ENCODE results near the gene BMS1. TPM values are rescaled to one million over a fixed set of nuclear protein-coding genes. Genes with fewer than 3 reads are reported as not detected.
"Not testable (repeated sequence)": the region's sequence is repeated elsewhere in the genome, so short reads cannot be mapped to it uniquely, and the experiment has no call there.

BMS1 gene
- total RNA-seq = 27.7 TPM in 2 replicates
- long read RNA-seq, full-length matches to known transcripts = 20 of 321 reads
- long read RNA-seq, partial matches to known transcripts = 266 of 321 reads
- long read RNA-seq, other reads (novel, unspliced or antisense) = 35 of 321 reads

DNA sequence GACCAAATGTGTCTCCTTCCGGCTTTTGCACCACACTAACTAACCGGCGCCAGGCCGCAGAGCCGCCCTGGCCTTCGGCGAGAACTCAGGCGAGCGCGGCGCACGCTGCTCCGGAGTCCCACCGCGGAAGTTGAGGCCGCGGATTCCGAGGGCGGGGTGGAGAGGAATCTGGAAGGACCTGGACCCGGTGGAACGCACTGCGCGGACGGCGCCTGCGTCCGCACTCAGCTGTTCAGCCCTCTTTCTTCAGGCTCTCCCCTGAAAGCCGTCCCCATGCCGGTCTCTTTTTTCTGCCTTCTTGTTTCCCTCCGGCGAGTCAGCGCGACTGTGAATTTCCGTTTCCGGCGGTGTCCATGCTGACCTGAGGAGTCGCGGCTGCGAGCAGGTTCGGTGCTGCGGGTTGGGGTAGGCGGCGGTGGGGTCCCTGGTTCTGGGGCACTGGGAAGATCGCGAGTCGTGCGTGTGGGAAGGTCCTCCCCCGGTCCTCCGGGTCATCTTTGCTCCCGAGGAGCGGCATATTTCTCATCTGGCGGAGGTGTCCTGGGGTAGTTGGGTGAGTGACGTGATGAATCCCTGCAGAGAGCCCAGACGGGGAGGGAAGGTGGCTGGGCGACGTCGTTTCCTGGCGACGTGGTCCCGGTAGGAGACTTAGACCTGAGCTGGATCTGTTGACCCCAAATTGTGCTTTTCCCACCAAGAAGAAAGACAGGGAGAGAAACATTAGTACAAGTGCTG, at the start of gene BMS1:
TSS of gene BMS1 (plus strand) at position 350 of the 735 bp plus-strand sequence. CDS start 1,600 bp downstream, outside the sequence.
- Mint-ChIP-seq H3K4me3 (peak within 1 kb of the TSS; percentile 98), H3K27me3 (ENCODE audit: low read depth) (peaks cover 35% of the 10 kb centered on the region), H3K27ac (ENCODE audit: unreplicated experiment) (peak within 1 kb of the TSS; percentile 98), H3K36me3 (ENCODE audit: low read depth) (peaks cover 4% of the 10 kb centered on the region), H3K9me3 (no peaks in the 10 kb centered on the region), H3K4me1 (peaks cover 19% of the 10 kb centered on the region)
- DNase-seq (ENCODE audit: low read depth, low spot score) = peak; percentile 84
- no peak for TF ChIP-seq CTCF (conservative IDR thresholded peaks at IDR 0.05)

DNA sequence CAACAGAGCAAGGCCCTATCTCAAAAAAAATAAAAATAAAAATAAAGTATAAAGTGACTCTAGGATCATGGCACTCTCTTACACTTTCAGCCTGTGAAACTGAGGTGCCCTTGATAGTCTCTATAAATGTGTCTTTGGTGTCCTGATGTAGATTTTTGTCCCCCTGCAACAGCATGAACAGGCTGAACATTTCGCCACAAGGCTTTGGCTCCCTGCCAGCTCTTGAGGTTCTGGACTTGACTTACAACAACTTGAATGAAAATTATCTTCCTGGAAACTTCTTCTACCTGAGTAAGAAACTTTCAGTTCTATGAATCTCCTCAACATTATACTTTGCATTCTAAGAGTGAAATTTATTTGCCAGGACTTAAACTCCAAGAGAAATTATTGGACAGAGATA, 48.1 kb upstream of the BMS1 start:
- peaks cover 2% of the 10 kb centered on the region for H3K27me3 Mint-ChIP-seq (ENCODE audit: low read depth)
- no peak for DNase-seq (ENCODE audit: low read depth, low spot score)
- no peaks in the 10 kb centered on the region for H3K4me1 Mint-ChIP-seq
- no peak overlapping the region for H3K27ac Mint-ChIP-seq (ENCODE audit: unreplicated experiment)
- TF ChIP-seq CTCF (conservative IDR thresholded peaks at IDR 0.05) = no peak
- H3K4me3 Mint-ChIP-seq = no peak overlapping the region
- H3K36me3 Mint-ChIP-seq (ENCODE audit: low read depth) = no peaks in the 10 kb centered on the region
- peaks cover 4% of the 10 kb centered on the region for H3K9me3 Mint-ChIP-seq

- Mint-ChIP-seq H3K4me3 (no peak overlapping the region), H3K4me1 (no peaks in the 10 kb centered on the region), H3K27me3 (ENCODE audit: low read depth) (peaks cover 8% of the 10 kb centered on the region), H3K9me3 (peaks cover 13% of the 10 kb centered on the region), H3K27ac (ENCODE audit: unreplicated experiment) (no peak overlapping the region), H3K36me3 (ENCODE audit: low read depth) (peaks cover 5% of the 10 kb centered on the region)
- no peak for DNase-seq (ENCODE audit: low read depth, low spot score)
- no peak for TF ChIP-seq CTCF (conservative IDR thresholded peaks at IDR 0.05)
These were observed 43.9 kb upstream of the BMS1 start for GRCh38 chr10:42738679-42739078.

GRCh38 chr10:42741536-42741935, 41.1 kb upstream of the BMS1 start:
- not testable (repeated sequence) for H3K4me1 Mint-ChIP-seq; H3K4me3 Mint-ChIP-seq; DNase-seq (ENCODE audit: low read depth, low spot score); H3K36me3 Mint-ChIP-seq (ENCODE audit: low read depth); H3K9me3 Mint-ChIP-seq; H3K27ac Mint-ChIP-seq (ENCODE audit: unreplicated experiment)
- peaks cover 10% of the 10 kb centered on the region for H3K27me3 Mint-ChIP-seq (ENCODE audit: low read depth)

- peaks cover 5% of the 10 kb centered on the region for H3K36me3 Mint-ChIP-seq (ENCODE audit: low read depth)
- no peak for TF ChIP-seq CTCF (conservative IDR thresholded peaks at IDR 0.05)
- H3K4me3 Mint-ChIP-seq = no peak overlapping the region
- peaks cover 10% of the 10 kb centered on the region for H3K9me3 Mint-ChIP-seq
- peaks cover 12% of the 10 kb centered on the region for H3K27me3 Mint-ChIP-seq (ENCODE audit: low read depth)
- no peak overlapping the region for H3K27ac Mint-ChIP-seq (ENCODE audit: unreplicated experiment)
- DNase-seq (ENCODE audit: low read depth, low spot score) = no peak
- no peaks in the 10 kb centered on the region for H3K4me1 Mint-ChIP-seq
These were observed 38.9 kb upstream of the BMS1 start for GRCh38 chr10:42743697-42744096.

GRCh38 chr10:42744134-42744701, 38.4 kb upstream of the BMS1 start:
- Mint-ChIP-seq H3K4me3 (no peak overlapping the region), H3K27ac (ENCODE audit: unreplicated experiment) (no peak overlapping the region), H3K36me3 (ENCODE audit: low read depth) (peaks cover 5% of the 10 kb centered on the region), H3K27me3 (ENCODE audit: low read depth) (peaks cover 17% of the 10 kb centered on the region), H3K9me3 (peaks cover 10% of the 10 kb centered on the region), H3K4me1 (no peaks in the 10 kb centered on the region)
- DNase-seq (ENCODE audit: low read depth, low spot score) = no peak
- peak; percentile 20 for TF ChIP-seq CTCF (conservative IDR thresholded peaks at IDR 0.05)
